ENCODE measurements around the gene MRPL45. TPM values are rescaled to one million over a fixed set of nuclear protein-coding genes. Genes with fewer than 3 reads are reported as not detected.

Gene MRPL45
- polyA plus RNA-seq, 1 donor from 2014 or later = 27.5 TPM

- peak overlapping the region; percentile 32 for H3K9ac ChIP-seq (ENCODE audit: low read length)
- H3K4me2 ChIP-seq (ENCODE audit: low read length) = no peak overlapping the region
- no peaks in the 10 kb centered on the region for H3K9me2 ChIP-seq (ENCODE audit: insufficient read depth, low read length)
- peak overlapping the region; percentile 14 for H3K27ac ChIP-seq (ENCODE audit: low read length)
- no peak overlapping the region for H3K4me3 ChIP-seq (ENCODE audit: low read length)
- H3F3A ChIP-seq (ENCODE audit: insufficient read depth, low read length, poor library complexity, severe bottlenecking) = no peaks in the 10 kb centered on the region
- H2AFZ ChIP-seq (ENCODE audit: low read depth, low read length) = no peak overlapping the region
- H3K36me3 ChIP-seq (ENCODE audit: insufficient read depth, low read length) = no peaks in the 10 kb centered on the region
- no peaks in the 10 kb centered on the region for H3K79me2 ChIP-seq (replicated peaks; ENCODE audit: insufficient read depth, low read length)
- TF ChIP-seq EP300 (conservative IDR thresholded peaks at IDR 0.05; ENCODE audit: poor library complexity, severe bottlenecking) (peak; percentile 32), SMC3 (conservative IDR thresholded peaks at IDR 0.05; ENCODE audit: poor library complexity) (no peak)
- H4K20me1 ChIP-seq (ENCODE audit: insufficient read depth) = no peaks in the 10 kb centered on the region
- no peaks in the 10 kb centered on the region for H3K27me3 ChIP-seq (ENCODE audit: insufficient read depth, low read depth, low read length)
- no peaks in the 10 kb centered on the region for H3K9me3 ChIP-seq (ENCODE audit: low read length)
These were observed 44.2 kb downstream of the MRPL45 start for GRCh38 chr17:38341035-38341721.

DNA sequence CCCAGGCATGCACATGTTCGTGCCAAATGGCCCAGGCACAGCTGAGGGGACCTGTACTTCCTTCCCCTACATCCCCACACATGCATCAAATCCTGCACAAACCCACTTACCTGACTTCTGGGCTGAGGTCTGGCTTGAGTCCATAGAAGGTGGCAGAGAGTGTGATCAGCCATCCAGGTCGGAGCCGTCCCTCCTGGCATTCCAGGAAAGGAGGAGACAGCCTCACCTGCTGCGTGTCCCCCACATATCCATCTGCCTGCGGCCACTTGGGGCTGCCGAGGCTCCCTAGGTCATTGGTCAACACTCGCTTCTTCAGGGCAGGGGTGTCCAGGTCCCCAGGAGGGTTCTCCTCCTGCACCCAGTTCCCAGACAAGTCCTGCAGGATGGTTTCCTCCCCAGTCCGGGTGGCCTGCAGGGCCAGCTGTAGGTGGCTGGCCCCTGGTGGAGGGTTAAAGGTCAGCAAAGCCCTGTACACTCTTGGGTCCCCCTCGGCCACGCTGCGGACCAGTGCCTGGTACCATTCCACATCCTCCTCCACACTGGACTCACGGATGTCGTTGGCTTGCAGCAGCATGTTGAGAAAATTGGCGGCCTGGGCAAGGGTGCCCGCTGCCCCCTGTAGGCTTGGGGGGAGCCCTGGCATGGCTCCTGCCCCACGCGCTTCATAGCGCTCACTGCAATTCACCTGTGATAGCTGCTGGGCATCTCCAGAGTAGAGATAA lies 46.1 kb downstream of the MRPL45 start:
- TF ChIP-seq, protein P1, sequence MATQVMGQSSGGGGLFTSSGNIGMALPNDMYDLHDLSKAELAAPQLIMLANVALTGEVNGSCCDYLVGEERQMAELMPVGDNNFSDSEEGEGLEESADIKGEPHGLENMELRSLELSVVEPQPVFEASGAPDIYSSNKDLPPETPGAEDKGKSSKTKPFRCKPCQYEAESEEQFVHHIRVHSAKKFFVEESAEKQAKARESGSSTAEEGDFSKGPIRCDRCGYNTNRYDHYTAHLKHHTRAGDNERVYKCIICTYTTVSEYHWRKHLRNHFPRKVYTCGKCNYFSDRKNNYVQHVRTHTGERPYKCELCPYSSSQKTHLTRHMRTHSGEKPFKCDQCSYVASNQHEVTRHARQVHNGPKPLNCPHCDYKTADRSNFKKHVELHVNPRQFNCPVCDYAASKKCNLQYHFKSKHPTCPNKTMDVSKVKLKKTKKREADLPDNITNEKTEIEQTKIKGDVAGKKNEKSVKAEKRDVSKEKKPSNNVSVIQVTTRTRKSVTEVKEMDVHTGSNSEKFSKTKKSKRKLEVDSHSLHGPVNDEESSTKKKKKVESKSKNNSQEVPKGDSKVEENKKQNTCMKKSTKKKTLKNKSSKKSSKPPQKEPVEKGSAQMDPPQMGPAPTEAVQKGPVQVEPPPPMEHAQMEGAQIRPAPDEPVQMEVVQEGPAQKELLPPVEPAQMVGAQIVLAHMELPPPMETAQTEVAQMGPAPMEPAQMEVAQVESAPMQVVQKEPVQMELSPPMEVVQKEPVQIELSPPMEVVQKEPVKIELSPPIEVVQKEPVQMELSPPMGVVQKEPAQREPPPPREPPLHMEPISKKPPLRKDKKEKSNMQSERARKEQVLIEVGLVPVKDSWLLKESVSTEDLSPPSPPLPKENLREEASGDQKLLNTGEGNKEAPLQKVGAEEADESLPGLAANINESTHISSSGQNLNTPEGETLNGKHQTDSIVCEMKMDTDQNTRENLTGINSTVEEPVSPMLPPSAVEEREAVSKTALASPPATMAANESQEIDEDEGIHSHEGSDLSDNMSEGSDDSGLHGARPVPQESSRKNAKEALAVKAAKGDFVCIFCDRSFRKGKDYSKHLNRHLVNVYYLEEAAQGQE (IDR thresholded peaks at IDR 0.05; ENCODE audit: borderline replicate concordance) = no peak
- Histone ChIP-seq H3K27me3 (ENCODE audit: insufficient read depth, low read depth, low read length) (no peaks in the 10 kb centered on the region), H4K20me1 (ENCODE audit: insufficient read depth) (no peaks in the 10 kb centered on the region), H3F3A (ENCODE audit: insufficient read depth, low read length, poor library complexity, severe bottlenecking) (no peaks in the 10 kb centered on the region), H3K79me2 (replicated peaks; ENCODE audit: insufficient read depth, low read length) (no peaks in the 10 kb centered on the region), H3K4me3 (ENCODE audit: low read length) (no peak overlapping the region), H3K4me2 (ENCODE audit: low read length) (no peak overlapping the region), H2AFZ (ENCODE audit: low read depth, low read length) (no peak overlapping the region), H3K9me3 (ENCODE audit: low read length) (no peaks in the 10 kb centered on the region), H3K9ac (ENCODE audit: low read length) (no peak overlapping the region), H3K9me2 (ENCODE audit: insufficient read depth, low read length) (no peaks in the 10 kb centered on the region), H3K36me3 (ENCODE audit: insufficient read depth, low read length) (no peaks in the 10 kb centered on the region), H3K27ac (ENCODE audit: low read length) (no peak overlapping the region)

DNA sequence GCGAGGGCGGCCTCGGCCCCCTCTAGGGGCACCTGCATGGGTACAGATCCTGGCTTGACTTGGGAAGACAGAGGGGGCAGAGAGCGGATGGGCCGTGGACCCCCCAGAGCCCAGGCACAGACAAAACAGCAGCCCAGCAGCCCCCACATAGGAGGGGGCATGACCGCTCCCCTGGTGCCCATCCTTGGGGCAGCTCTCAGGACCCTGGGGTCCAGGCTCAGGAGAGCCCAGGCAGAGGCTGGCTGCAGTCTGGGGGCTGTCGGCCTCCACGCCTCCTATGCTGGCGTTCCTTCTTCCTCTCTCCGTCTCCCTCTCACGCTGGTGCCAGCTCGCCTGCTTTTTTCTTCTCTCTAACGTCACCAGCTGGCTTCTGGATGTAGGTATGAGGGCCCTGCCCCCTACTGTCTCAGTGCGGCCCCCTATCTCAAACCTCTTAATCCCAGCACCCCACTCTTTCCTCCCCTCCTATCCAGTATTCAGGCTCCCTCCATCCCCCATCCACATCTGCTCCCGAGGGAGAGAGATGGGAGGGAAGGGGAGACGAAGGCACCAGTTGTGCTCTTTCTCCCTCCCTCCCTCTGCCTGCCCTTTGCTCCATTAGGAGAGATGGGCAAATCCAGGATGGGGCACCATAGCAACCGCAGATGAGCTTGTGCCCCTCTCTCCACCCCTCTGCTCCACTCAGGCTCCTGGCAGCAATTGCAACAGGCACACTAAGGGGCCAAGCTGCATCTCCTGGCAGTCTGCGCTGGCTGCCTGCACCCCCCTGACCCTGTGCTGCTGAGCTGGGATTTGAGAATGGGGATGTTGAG lies 46.8 kb downstream of the MRPL45 start, which contains the start of gene GPR179:
GPR179 (minus strand) TSS at position 349 of the 812 bp plus-strand sequence; CDS start at position 182, 167 bp downstream.
- Histone ChIP-seq H3K79me2 (replicated peaks; ENCODE audit: insufficient read depth, low read length) (no peaks in the 10 kb centered on the region), H3K9me3 (ENCODE audit: low read length) (no peaks in the 10 kb centered on the region), H2AFZ (ENCODE audit: low read depth, low read length) (no peak within 1 kb of the TSS), H4K20me1 (ENCODE audit: insufficient read depth) (no peaks in the 10 kb centered on the region), H3K27ac (ENCODE audit: low read length) (no peak within 1 kb of the TSS), H3K9me2 (ENCODE audit: insufficient read depth, low read length) (no peaks in the 10 kb centered on the region), H3K27me3 (ENCODE audit: insufficient read depth, low read depth, low read length) (no peaks in the 10 kb centered on the region), H3K4me2 (ENCODE audit: low read length) (no peak within 1 kb of the TSS), H3K36me3 (ENCODE audit: insufficient read depth, low read length) (no peaks in the 10 kb centered on the region), H3K4me3 (ENCODE audit: low read length) (no peak within 1 kb of the TSS), H3K9ac (ENCODE audit: low read length) (no peak within 1 kb of the TSS), H3F3A (ENCODE audit: insufficient read depth, low read length, poor library complexity, severe bottlenecking) (no peaks in the 10 kb centered on the region)
- TF ChIP-seq SMC3 (conservative IDR thresholded peaks at IDR 0.05; ENCODE audit: poor library complexity) = no peak
- no peak for TF ChIP-seq EP300 (conservative IDR thresholded peaks at IDR 0.05; ENCODE audit: poor library complexity, severe bottlenecking)
- TF ChIP-seq, protein P1 (IDR thresholded peaks at IDR 0.05; ENCODE audit: borderline replicate concordance) = no peak
- TF ChIP-seq POLR2AphosphoS5 (IDR thresholded peaks at IDR 0.05) = no peak
- no peak for TF ChIP-seq RAD21 (conservative IDR thresholded peaks at IDR 0.05)
- TF ChIP-seq MXI1 (conservative IDR thresholded peaks at IDR 0.05; ENCODE audit: poor library complexity, severe bottlenecking) = no peak
- TF ChIP-seq EZH2 (IDR thresholded peaks at IDR 0.05; ENCODE audit: borderline replicate concordance, insufficient read depth, low read length, poor library complexity, severe bottlenecking) = no peak
- TF ChIP-seq, protein P2, sequence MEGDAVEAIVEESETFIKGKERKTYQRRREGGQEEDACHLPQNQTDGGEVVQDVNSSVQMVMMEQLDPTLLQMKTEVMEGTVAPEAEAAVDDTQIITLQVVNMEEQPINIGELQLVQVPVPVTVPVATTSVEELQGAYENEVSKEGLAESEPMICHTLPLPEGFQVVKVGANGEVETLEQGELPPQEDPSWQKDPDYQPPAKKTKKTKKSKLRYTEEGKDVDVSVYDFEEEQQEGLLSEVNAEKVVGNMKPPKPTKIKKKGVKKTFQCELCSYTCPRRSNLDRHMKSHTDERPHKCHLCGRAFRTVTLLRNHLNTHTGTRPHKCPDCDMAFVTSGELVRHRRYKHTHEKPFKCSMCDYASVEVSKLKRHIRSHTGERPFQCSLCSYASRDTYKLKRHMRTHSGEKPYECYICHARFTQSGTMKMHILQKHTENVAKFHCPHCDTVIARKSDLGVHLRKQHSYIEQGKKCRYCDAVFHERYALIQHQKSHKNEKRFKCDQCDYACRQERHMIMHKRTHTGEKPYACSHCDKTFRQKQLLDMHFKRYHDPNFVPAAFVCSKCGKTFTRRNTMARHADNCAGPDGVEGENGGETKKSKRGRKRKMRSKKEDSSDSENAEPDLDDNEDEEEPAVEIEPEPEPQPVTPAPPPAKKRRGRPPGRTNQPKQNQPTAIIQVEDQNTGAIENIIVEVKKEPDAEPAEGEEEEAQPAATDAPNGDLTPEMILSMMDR (IDR thresholded peaks at IDR 0.05; ENCODE audit: poor library complexity, severe bottlenecking) = no peak
- TF ChIP-seq TAF1 (IDR thresholded peaks at IDR 0.05; ENCODE audit: low read depth) = no peak

All from neural cell (in vitro differentiated cells).